ENCODE results near the gene PARD3. TPM values are rescaled to one million over a fixed set of nuclear protein-coding genes. Genes with fewer than 3 reads are reported as not detected.

The PARD3 gene
- polyA plus RNA-seq, 1 donor from 2014 or later: 12.4 TPM

GRCh38 chr10:34157501-34157900, 657.6 kb downstream of the PARD3 start:
- Histone ChIP-seq H3K9me2 (ENCODE audit: insufficient read depth, low read length) (no peaks in the 10 kb centered on the region), H4K20me1 (ENCODE audit: insufficient read depth) (no peaks in the 10 kb centered on the region), H3K36me3 (ENCODE audit: insufficient read depth, low read length) (no peaks in the 10 kb centered on the region), H3F3A (ENCODE audit: insufficient read depth, low read length, poor library complexity, severe bottlenecking) (no peaks in the 10 kb centered on the region), H3K9ac (ENCODE audit: low read length) (no peak overlapping the region), H3K27ac (ENCODE audit: low read length) (no peak overlapping the region), H3K9me3 (ENCODE audit: low read length) (no peaks in the 10 kb centered on the region), H3K27me3 (ENCODE audit: insufficient read depth, low read depth, low read length) (no peaks in the 10 kb centered on the region), H3K4me3 (ENCODE audit: low read length) (no peak overlapping the region), H2AFZ (ENCODE audit: low read depth, low read length) (no peak overlapping the region), H3K79me2 (replicated peaks; ENCODE audit: insufficient read depth, low read length) (no peaks in the 10 kb centered on the region), H3K4me2 (ENCODE audit: low read length) (no peak overlapping the region)
- TF ChIP-seq RAD21 (conservative IDR thresholded peaks at IDR 0.05): no peak
- TF ChIP-seq MXI1 (conservative IDR thresholded peaks at IDR 0.05; ENCODE audit: poor library complexity, severe bottlenecking): no peak
- TF ChIP-seq EP300 (conservative IDR thresholded peaks at IDR 0.05; ENCODE audit: poor library complexity, severe bottlenecking): no peak
- no peak for TF ChIP-seq EZH2 (IDR thresholded peaks at IDR 0.05; ENCODE audit: borderline replicate concordance, insufficient read depth, low read length, poor library complexity, severe bottlenecking)
- no peak for TF ChIP-seq SMC3 (conservative IDR thresholded peaks at IDR 0.05; ENCODE audit: poor library complexity)
- TF ChIP-seq CTCF (IDR thresholded peaks at IDR 0.05; ENCODE audit: poor library complexity, severe bottlenecking): no peak
- no peak for TF ChIP-seq POLR2AphosphoS5 (IDR thresholded peaks at IDR 0.05)
- TF ChIP-seq TAF1 (IDR thresholded peaks at IDR 0.05; ENCODE audit: low read depth): no peak
- TF ChIP-seq, protein P1, sequence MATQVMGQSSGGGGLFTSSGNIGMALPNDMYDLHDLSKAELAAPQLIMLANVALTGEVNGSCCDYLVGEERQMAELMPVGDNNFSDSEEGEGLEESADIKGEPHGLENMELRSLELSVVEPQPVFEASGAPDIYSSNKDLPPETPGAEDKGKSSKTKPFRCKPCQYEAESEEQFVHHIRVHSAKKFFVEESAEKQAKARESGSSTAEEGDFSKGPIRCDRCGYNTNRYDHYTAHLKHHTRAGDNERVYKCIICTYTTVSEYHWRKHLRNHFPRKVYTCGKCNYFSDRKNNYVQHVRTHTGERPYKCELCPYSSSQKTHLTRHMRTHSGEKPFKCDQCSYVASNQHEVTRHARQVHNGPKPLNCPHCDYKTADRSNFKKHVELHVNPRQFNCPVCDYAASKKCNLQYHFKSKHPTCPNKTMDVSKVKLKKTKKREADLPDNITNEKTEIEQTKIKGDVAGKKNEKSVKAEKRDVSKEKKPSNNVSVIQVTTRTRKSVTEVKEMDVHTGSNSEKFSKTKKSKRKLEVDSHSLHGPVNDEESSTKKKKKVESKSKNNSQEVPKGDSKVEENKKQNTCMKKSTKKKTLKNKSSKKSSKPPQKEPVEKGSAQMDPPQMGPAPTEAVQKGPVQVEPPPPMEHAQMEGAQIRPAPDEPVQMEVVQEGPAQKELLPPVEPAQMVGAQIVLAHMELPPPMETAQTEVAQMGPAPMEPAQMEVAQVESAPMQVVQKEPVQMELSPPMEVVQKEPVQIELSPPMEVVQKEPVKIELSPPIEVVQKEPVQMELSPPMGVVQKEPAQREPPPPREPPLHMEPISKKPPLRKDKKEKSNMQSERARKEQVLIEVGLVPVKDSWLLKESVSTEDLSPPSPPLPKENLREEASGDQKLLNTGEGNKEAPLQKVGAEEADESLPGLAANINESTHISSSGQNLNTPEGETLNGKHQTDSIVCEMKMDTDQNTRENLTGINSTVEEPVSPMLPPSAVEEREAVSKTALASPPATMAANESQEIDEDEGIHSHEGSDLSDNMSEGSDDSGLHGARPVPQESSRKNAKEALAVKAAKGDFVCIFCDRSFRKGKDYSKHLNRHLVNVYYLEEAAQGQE (IDR thresholded peaks at IDR 0.05; ENCODE audit: borderline replicate concordance): no peak

DNA sequence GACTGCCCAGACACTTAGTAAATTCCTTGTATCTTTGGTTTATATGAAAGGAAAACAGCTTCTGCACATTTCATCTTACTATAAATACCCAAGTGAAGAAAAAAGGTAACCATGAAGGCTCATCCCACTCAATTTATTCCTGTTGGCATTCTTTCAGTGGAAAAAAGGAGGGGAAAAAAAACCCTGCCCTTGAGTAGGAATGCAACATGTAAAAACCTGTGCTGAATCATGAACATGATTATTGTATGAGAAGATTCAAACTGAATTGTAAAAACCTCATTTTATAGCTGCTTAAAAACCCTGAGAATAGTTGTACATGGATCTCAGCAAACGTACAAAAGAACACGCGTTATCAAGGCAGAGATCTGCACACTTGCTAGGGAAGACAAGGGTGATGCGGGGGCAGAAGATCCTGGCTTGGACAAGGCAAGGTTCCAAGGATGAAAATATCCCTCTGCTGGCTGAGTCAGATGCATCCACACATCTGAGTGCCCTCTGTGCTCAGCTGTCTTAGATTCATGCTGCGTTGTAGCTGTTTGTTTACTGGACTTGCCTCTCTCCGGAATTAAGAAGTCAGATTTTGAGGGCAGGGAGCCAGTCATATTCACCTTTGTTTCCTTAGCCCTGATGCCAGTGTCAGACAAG, 658.2 kb downstream of the PARD3 start:
- no peak overlapping the region for H3K4me3 ChIP-seq (ENCODE audit: low read length)
- no peak overlapping the region for H3K27ac ChIP-seq (ENCODE audit: low read length)
- no peaks in the 10 kb centered on the region for H3F3A ChIP-seq (ENCODE audit: insufficient read depth, low read length, poor library complexity, severe bottlenecking)
- H4K20me1 ChIP-seq (ENCODE audit: insufficient read depth): no peaks in the 10 kb centered on the region
- no peaks in the 10 kb centered on the region for H3K27me3 ChIP-seq (ENCODE audit: insufficient read depth, low read depth, low read length)
- H3K4me2 ChIP-seq (ENCODE audit: low read length): no peak overlapping the region
- no peaks in the 10 kb centered on the region for H3K36me3 ChIP-seq (ENCODE audit: insufficient read depth, low read length)
- H3K9me3 ChIP-seq (ENCODE audit: low read length): no peaks in the 10 kb centered on the region
- no peak for TF ChIP-seq SMC3 (conservative IDR thresholded peaks at IDR 0.05; ENCODE audit: poor library complexity)
- TF ChIP-seq, protein P1 (IDR thresholded peaks at IDR 0.05; ENCODE audit: borderline replicate concordance): no peak
- H3K9ac ChIP-seq (ENCODE audit: low read length): no peak overlapping the region
- H3K79me2 ChIP-seq (replicated peaks; ENCODE audit: insufficient read depth, low read length): no peaks in the 10 kb centered on the region
- H2AFZ ChIP-seq (ENCODE audit: low read depth, low read length): no peak overlapping the region
- no peaks in the 10 kb centered on the region for H3K9me2 ChIP-seq (ENCODE audit: insufficient read depth, low read length)
